Endothelial cell of umbilical vein (primary cell): Measurements from ENCODE around the gene PPM1M. TPM values are rescaled to one million over a fixed set of nuclear protein-coding genes. Genes with fewer than 3 reads are reported as not detected.

Experiments used
- BruUV-seq: library from RNA; stranded (reverse); fragments of 400-500 nt; replicated peaks from 2 replicates; lab custom pipeline; 2021; lab: Mats Ljungman, UMichigan
- CTCF ChIA-PET: fragments of 300-600, 350-600 bp; sonication (Branson Sonifier 250); formaldehyde crosslinking; loops from one replicate; lab custom pipeline; 2021; ENCODE audit warnings: antibody characterized with exemption, inconsistent platforms; lab: Charles Lee
- POLR2A ChIA-PET: fragments of 300-600, 350-600 bp; sonication (Branson Sonifier 250); formaldehyde crosslinking; loops from one replicate; lab custom pipeline; 2021; ENCODE audit warnings: antibody characterized with exemption, inconsistent platforms; lab: Charles Lee
- DNase-seq: peaks from one replicate; pipeline ENCODE4 v3.0.0-alpha.2; 2011; ENCODE audit warnings: low read depth, low spot score
- FAIRE-seq: peaks from 2 replicates; lab custom pipeline; 2011; peaks lifted over from hg19 to GRCh38; lab: Jason Lieb, UNC
- H2AFZ ChIP-seq: 2 replicates; pipeline ENCODE4 v1.6.0; 2012; ENCODE audit warnings: low read depth, low read length, control low read depth, inconsistent platforms
- H3K27ac ChIP-seq: 2 replicates; pipeline ENCODE4 v1.5.1; 2011; ENCODE audit warnings: low read depth, mild to moderate bottlenecking, control low read depth, low read length, moderate library complexity; ENCODE audit not compliant: insufficient read depth
- H3K27me3 ChIP-seq, 2 experiments: 2 replicates each; pipeline versions ENCODE4 v1.6.0 to v1.6.1; 2011; ENCODE audit warnings: low read length in 2 of 2, mixed read lengths in 1 of 2; ENCODE audit not compliant: control insufficient read depth in 2 of 2, insufficient read depth in 2 of 2
- H3K36me3 ChIP-seq, 2 experiments: 2 replicates in 1 of 2; 3 replicates in 1 of 2; pipeline ENCODE4 v1.5.1; 2011; ENCODE audit warnings: low read length in 2 of 2, mild to moderate bottlenecking in 1 of 2, moderate library complexity in 1 of 2; ENCODE audit not compliant: control insufficient read depth in 2 of 2, insufficient read depth in 2 of 2; ENCODE audit errors: extremely low read depth in 1 of 2
- H3K4me1 ChIP-seq: 3 replicates; pipeline ENCODE4 v1.5.1; 2011; ENCODE audit warnings: mild to moderate bottlenecking, low read length; ENCODE audit not compliant: control insufficient read depth, insufficient read depth; ENCODE audit errors: extremely low read depth
- H3K4me2 ChIP-seq: 2 replicates; pipeline ENCODE4 v1.6.1; 2011; ENCODE audit warnings: low read length, control low read depth, mixed read lengths; ENCODE audit not compliant: insufficient read depth
- H3K4me3 ChIP-seq, 3 experiments: fragments of 200-600 bp in 1 of 3; sonication (generic), shearing (Covaris generic) in 1 of 3; replicated peaks in 1 of 3; 2 replicates each; pipeline ENCODE4 v1.5.1; 2011 to 2016; ENCODE audit warnings: control low read depth in 3 of 3, low read length in 3 of 3, mild to moderate bottlenecking in 2 of 3, inconsistent platforms in 1 of 3, low read depth in 1 of 3, moderate library complexity in 1 of 3; ENCODE audit not compliant: insufficient read depth in 1 of 3
- H3K79me2 ChIP-seq: 2 replicates; pipeline ENCODE4 v1.6.0; 2012; ENCODE audit warnings: low read length, inconsistent platforms; ENCODE audit not compliant: control insufficient read depth, insufficient read depth
- H3K9ac ChIP-seq: replicated peaks from 2 replicates; pipeline ENCODE3; 2011; ENCODE audit warnings: low read length, control low read depth; ENCODE audit not compliant: insufficient read depth; ENCODE audit errors: extremely low read depth
- H3K9me1 ChIP-seq: replicated peaks from 3 replicates; pipeline ENCODE4 v1.6.0; 2011; ENCODE audit warnings: mild to moderate bottlenecking, low read length; ENCODE audit not compliant: control insufficient read depth, insufficient read depth; ENCODE audit errors: extremely low read depth
- H3K9me3 ChIP-seq: replicated peaks from 2 replicates; pipeline ENCODE4 v1.5.1; 2012; ENCODE audit warnings: low read length, inconsistent platforms; ENCODE audit not compliant: control insufficient read depth, insufficient read depth
- H4K20me1 ChIP-seq: replicated peaks from 2 replicates; pipeline ENCODE3; 2011; ENCODE audit warnings: mild to moderate bottlenecking, low read length; ENCODE audit not compliant: control insufficient read depth, insufficient read depth; ENCODE audit errors: extremely low read depth
- EZH2 ChIP-seq: IDR thresholded peaks from 2 replicates; pipeline ENCODE4 v1.6.1; 2012; ENCODE audit warnings: borderline replicate concordance, low read depth, mild to moderate bottlenecking, moderate library complexity, low read length, inconsistent platforms; ENCODE audit not compliant: severe bottlenecking
- FOS ChIP-seq: IDR thresholded peaks from 2 replicates; pipeline ENCODE4 v1.6.1; 2011; ENCODE audit warnings: mild to moderate bottlenecking, low read length, moderate library complexity, borderline replicate concordance; ENCODE audit not compliant: insufficient read depth
- GATA2 ChIP-seq: IDR thresholded peaks from 2 replicates; pipeline ENCODE4 v1.7.0; 2011; ENCODE audit warnings: low read depth, mild to moderate bottlenecking, moderate library complexity, mixed read lengths, low read length; ENCODE audit not compliant: insufficient read length, insufficient read depth
- JUN ChIP-seq: IDR thresholded peaks from 2 replicates; pipeline ENCODE4 v1.6.1; 2011; ENCODE audit warnings: borderline replicate concordance, low read depth; ENCODE audit not compliant: insufficient read length, insufficient read depth
- MAX ChIP-seq: IDR thresholded peaks from 2 replicates; pipeline ENCODE4 v1.6.1; 2011; ENCODE audit not compliant: insufficient read depth, insufficient read length
- MYC ChIP-seq: IDR thresholded peaks from one replicate; pipeline ENCODE4 v1.6.1; 2011; ENCODE audit warnings: mild to moderate bottlenecking, low read depth, low read length
- POLR2A ChIP-seq: IDR thresholded peaks from 2 replicates; pipeline ENCODE4 v1.6.1; 2012; ENCODE audit warnings: low read depth, mild to moderate bottlenecking, control low read depth, low read length
- POLR2AphosphoS5 ChIP-seq: IDR thresholded peaks from 2 replicates; pipeline ENCODE4 v1.6.1; 2012; ENCODE audit warnings: low read depth, mild to moderate bottlenecking, control low read depth, low read length, moderate library complexity; ENCODE audit not compliant: insufficient read depth
- dilution Hi-C: fragments of 300-500 bp; cut with MboI; formaldehyde crosslinking; loops from one replicate; pipeline ENCODE4 v1.15.0; 2019; ENCODE audit warnings: low sequenced_read_pairs; ENCODE audit not compliant: extremely low pct_ligation_motif_present
- intact Hi-C: fragments of 100-400 bp; cut with micrococcal nuclease; formaldehyde crosslinking; loops from one replicate; pipeline ENCODE4 v1.10.0; 2022
- polyA plus RNA-seq, 4 experiments: library from polyadenylated mRNA; depleted of rRNA in 3 of 4; stranded (reverse) in 3 of 4; unstranded in 1 of 4; fragments of >200 nt; gene quantifications; 2 replicates each; pipeline versions ENCODE4 v1.2.1 to v1.2.3, GENCODE V29; 2011 to 2012; ENCODE audit warnings: missing spikeins in 1 of 4
- total RNA-seq: library from RNA; stranded (reverse); gene quantifications from 2 replicates; pipeline ENCODE4 v1.2.3, GENCODE V29; 2021
- TF ChIP-seq, protein P1 (sequence below), 2 donors: IDR thresholded peaks; 1 replicate in 1 of 2; 2 replicates in 1 of 2; pipeline ENCODE4 v1.5.1; 2011; ENCODE audit warnings: low read length in 2 of 2, mild to moderate bottlenecking in 2 of 2, moderate library complexity in 2 of 2, control low read depth in 1 of 2, inconsistent platforms in 1 of 2, low read depth in 1 of 2; ENCODE audit not compliant: insufficient read depth in 1 of 2; ENCODE audit errors: extremely low read depth in 1 of 2

The PPM1M gene
- total and polyA plus RNA-seq, 2 donors (not counting 3 experiments of a cell fraction or from before 2014, with no cell fraction given), result 13.7 to 19.4 TPM

DNA sequence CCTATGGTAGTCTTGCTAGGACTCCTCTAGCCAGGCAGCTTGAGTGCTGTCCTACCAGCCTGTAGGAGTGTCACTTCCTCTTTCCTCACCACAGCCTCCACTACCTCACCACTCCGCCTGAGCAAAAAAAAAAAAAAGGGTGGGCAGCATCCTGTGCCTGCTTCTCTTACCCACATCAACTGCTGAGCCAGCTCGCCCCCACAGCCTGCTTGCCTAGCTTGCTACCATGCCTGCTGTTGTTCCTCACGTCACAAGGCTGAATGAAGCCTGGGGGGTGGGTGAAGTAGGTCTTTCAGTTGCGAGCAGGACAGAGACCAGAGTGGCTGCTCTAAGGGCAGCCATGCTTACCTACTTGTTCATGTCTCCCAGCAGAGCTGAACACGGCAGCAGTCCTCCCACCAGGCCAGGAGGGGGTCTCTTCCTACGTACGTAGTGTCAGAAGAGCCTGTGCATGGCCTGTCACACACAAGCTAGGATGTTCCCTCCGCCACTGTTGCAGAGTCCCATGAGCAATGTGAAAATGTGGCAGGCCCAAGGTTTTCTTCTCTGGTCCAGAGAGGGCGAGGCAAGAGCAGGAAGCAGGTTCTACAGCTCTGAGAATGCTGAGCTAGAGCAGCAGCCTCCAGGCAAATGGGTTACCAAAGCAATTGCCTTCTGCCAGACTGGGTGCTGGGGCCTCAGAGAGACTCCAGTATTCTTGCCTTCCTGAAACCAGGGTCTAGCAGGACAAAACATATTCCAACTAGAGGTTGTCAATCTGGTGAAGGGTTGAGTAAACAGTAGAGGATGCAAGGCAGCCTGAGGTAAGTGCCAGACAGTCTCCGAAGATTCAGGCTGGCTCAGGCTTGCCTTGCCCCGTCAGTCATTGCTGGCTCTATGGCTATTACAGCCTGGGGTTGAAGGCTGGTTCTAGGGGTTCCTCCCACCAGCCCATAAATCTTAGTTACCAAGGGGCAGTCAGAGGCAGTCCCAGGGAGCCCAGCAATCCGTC lies 8.1 kb downstream of the PPM1M start:
- H3K9ac ChIP-seq, result no peak overlapping the region
- POLR2A ChIA-PET, result no interaction called here
- peaks cover 26 to 55% of the 10 kb centered on the region in 2 experiments for H3K36me3 ChIP-seq
- H3K27ac ChIP-seq, result no peak overlapping the region
- H3K9me1 ChIP-seq, result no peaks in the 10 kb centered on the region
- CTCF ChIA-PET, result interaction anchor here (1.1 to 2.1 kb wide), 6 partner anchors 13 to 82 kb away, joined by 3 to 8 read pairs (median 4); no protein-coding TSS in a partner anchor
- no peak overlapping the region for H3K4me3 ChIP-seq
- H3K4me1 ChIP-seq, result peaks cover 6% of the 10 kb centered on the region
- H2AFZ ChIP-seq, result no peak overlapping the region
- peaks cover 28% of the 10 kb centered on the region for H3K79me2 ChIP-seq
- DNase-seq (peak; percentile 22), FAIRE-seq (no peak)
- no TSS peak for BruUV-seq
- no peak overlapping the region for H3K4me2 ChIP-seq
- no peaks in the 10 kb centered on the region for H3K9me3 ChIP-seq
- H3K27me3 ChIP-seq, result no peaks in the 10 kb centered on the region
- no peaks in the 10 kb centered on the region for H4K20me1 ChIP-seq
- intact Hi-C loops (no loop called here), dilution Hi-C loops (no loop called here)
- TF ChIP-seq GATA2 (no peak), MAX (no peak), FOS (no peak), MYC (no peak), EZH2 (no peak), POLR2AphosphoS5 (no peak), JUN (no peak), POLR2A (no peak)
- TF ChIP-seq, protein P1, sequence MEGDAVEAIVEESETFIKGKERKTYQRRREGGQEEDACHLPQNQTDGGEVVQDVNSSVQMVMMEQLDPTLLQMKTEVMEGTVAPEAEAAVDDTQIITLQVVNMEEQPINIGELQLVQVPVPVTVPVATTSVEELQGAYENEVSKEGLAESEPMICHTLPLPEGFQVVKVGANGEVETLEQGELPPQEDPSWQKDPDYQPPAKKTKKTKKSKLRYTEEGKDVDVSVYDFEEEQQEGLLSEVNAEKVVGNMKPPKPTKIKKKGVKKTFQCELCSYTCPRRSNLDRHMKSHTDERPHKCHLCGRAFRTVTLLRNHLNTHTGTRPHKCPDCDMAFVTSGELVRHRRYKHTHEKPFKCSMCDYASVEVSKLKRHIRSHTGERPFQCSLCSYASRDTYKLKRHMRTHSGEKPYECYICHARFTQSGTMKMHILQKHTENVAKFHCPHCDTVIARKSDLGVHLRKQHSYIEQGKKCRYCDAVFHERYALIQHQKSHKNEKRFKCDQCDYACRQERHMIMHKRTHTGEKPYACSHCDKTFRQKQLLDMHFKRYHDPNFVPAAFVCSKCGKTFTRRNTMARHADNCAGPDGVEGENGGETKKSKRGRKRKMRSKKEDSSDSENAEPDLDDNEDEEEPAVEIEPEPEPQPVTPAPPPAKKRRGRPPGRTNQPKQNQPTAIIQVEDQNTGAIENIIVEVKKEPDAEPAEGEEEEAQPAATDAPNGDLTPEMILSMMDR (IDR thresholded peaks at IDR 0.05; ENCODE audit: extremely low read depth in 1 of 2, insufficient read depth in 1 of 2, low read depth in 1 of 2, low read length in 2 of 2), result no peak
